Ascending aorta (tissue), 2 donors: ENCODE data around the gene RAP1A. TPM values are rescaled to one million over a fixed set of nuclear protein-coding genes. Genes with fewer than 3 reads are reported as not detected.

ENCODE experiments used
- DNase-seq, 2 donors: peaks; one replicate each; pipeline ENCODE4 v3.0.0-alpha.2; 2019; ENCODE audit warnings: low spot score in 2 of 2
- H3K27ac ChIP-seq, 2 donors: fragments of 200-600 bp; sonication (generic); one replicate each; pipeline ENCODE4 v1.5.1; 2016 to 2017; ENCODE audit warnings: mild to moderate bottlenecking in 1 of 2
- H3K27me3 ChIP-seq: fragments of 200-600 bp; sonication (generic); one replicate; pipeline ENCODE4 v1.5.1; 2017
- H3K36me3 ChIP-seq, 2 donors: fragments of 200-600 bp; sonication (generic); one replicate each; pipeline ENCODE4 v1.5.1; 2016
- H3K4me1 ChIP-seq, 2 donors: fragments of 200-600 bp; sonication (generic); one replicate each; pipeline ENCODE4 v1.5.1; 2016 to 2017; ENCODE audit warnings: mild to moderate bottlenecking in 1 of 2
- H3K4me3 ChIP-seq, 2 donors: fragments of 200-600 bp; sonication (generic); one replicate each; pipeline ENCODE4 v1.5.1; 2016 to 2017; ENCODE audit warnings: mild to moderate bottlenecking in 1 of 2
- H3K9me3 ChIP-seq, 2 donors: fragments of 200-600 bp; sonication (generic); one replicate each; pipeline ENCODE4 v1.5.1; 2016
- intact Hi-C: fragments of 100-400 bp; cut with DNase I; formaldehyde crosslinking; loops from one replicate; pipeline ENCODE4 v1.15.1; 2023
- total RNA-seq: library from RNA; depleted of rRNA; stranded (reverse); fragments of >200 nt; gene quantifications from one replicate; pipeline ENCODE4 v1.1.0, GENCODE V29; 2016
- TF ChIP-seq, protein P1 (sequence below), 3 experiments: fragments of 200-600 bp in 2 of 3; fragments of 450-650 bp in 1 of 3; sonication (generic) in 2 of 3; IDR thresholded peaks; one replicate each; pipeline ENCODE4 v1.5.1; 2016 to 2019; ENCODE audit warnings: antibody characterized with exemption in 3 of 3, mild to moderate bottlenecking in 1 of 3, moderate library complexity in 1 of 3

Gene RAP1A
- total RNA-seq, 1 donor from 2014 or later: 44.1 TPM

DNA sequence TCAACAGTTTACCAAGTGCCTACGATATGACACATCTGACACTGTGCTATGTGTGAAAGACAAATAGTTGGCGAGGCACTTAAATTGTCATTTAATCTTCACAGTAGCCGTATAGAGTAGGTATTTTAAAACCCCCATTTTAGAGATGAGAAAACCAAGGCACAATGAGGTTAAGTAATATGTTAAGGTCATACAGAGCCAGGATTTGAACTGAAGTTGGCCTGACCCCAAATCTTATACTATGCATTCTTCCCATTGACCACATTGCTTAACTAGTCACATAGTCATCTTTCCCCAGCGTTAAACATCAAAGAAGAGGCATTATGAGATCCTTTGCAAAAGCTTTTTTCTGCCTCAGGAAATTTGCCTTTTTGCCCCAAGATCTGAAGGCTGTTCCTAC lies 115.7 kb downstream of the RAP1A start:
- Histone ChIP-seq H3K4me3 (no peak overlapping the region), H3K27me3 (no peaks in the 10 kb centered on the region), H3K36me3 (no peaks in the 10 kb centered on the region), H3K27ac (no peak overlapping the region), H3K9me3 (no peaks in the 10 kb centered on the region), H3K4me1 (peaks cover 0 to 19% of the 10 kb centered on the region in 2 donors)
- no peak for DNase-seq
- intact Hi-C loops: loop anchor here (5.0 to 10.0 kb wide), 2 partner anchors 143 to 969 kb away; partner anchors contain the start of gene RHOC
- TF ChIP-seq, protein P1, sequence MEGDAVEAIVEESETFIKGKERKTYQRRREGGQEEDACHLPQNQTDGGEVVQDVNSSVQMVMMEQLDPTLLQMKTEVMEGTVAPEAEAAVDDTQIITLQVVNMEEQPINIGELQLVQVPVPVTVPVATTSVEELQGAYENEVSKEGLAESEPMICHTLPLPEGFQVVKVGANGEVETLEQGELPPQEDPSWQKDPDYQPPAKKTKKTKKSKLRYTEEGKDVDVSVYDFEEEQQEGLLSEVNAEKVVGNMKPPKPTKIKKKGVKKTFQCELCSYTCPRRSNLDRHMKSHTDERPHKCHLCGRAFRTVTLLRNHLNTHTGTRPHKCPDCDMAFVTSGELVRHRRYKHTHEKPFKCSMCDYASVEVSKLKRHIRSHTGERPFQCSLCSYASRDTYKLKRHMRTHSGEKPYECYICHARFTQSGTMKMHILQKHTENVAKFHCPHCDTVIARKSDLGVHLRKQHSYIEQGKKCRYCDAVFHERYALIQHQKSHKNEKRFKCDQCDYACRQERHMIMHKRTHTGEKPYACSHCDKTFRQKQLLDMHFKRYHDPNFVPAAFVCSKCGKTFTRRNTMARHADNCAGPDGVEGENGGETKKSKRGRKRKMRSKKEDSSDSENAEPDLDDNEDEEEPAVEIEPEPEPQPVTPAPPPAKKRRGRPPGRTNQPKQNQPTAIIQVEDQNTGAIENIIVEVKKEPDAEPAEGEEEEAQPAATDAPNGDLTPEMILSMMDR (IDR thresholded peaks at IDR 0.05): no peak

DNA sequence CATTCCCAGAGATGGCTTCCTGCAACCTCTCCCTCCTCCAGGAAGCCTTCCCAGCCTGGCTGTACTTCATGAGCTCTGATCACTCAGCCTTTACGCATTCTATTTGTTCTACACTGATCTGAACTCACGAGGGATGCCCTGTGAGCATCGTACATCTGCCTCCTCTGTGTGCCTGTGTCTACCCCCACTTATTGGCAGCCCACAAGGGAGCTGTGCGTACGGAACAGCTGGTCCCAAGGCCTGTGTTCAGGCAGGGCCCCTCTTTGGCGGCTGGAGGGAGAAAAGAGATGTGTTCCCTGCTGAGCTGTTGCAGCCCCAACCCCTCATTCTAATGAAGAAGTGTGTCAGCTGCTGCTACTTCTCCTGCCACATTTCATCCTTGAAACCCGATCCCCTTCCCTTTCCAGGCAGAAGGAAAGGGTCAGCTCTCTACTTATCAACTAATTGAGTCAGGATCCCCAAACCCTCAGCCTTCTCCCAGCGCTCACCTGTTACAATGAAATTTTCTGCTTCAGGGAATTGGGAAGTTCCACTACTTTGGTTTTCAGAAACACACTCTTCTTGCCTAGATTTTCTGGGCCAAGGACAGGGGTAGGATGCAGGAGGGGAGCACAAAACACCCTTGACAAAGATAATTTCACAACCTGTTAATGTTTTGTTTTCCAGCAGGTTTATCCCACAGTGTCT lies 116.4 kb downstream of the RAP1A start:
- intact Hi-C loops: loop anchor here (5.0 to 10.0 kb wide), 2 partner anchors 144 to 969 kb away; partner anchors contain the start of gene RHOC
- DNase-seq: peak in 1 of 2 donors; percentile 18
- Histone ChIP-seq H3K27ac (no peak overlapping the region), H3K36me3 (no peaks in the 10 kb centered on the region), H3K27me3 (no peaks in the 10 kb centered on the region), H3K4me3 (no peak overlapping the region), H3K9me3 (no peaks in the 10 kb centered on the region), H3K4me1 (peaks cover 0 to 14% of the 10 kb centered on the region in 2 donors)
- TF ChIP-seq, protein P1 (IDR thresholded peaks at IDR 0.05): no peak

DNA sequence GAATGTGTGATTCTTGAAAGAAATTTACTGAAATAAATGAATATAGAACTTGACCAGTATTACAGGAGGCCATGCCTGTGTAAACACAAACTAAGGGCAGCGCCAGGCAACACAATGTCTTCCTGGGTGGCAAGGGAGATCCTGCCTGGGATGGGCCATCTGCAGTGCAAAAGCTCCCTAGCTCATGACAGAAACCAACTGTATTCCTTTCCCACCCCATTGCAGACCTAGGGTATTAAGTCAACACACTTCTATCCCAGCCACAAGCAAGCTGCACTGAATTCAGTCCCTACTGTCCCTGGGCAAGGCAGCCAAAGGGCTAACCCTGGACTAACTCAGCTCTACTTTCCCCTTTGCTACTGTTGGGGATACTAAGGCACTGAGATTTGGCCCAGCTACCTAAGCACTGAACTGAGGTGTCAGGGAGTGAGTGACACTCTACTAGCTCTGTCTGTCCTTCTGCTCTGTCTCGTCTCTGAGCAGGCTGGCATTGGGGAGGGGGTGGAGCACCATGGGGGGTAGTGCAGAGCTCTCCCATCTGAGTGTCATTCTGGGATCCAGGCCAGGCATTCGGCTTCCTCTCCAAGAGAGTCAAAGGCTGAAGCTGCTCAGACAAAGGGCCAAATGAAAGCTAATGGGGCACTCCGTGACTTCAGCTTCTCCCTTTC lies 117.1 kb downstream of the RAP1A start:
- TF ChIP-seq, protein P1 (IDR thresholded peaks at IDR 0.05): no peak
- H3K9me3 ChIP-seq: no peaks in the 10 kb centered on the region
- H3K27ac ChIP-seq: no peak overlapping the region
- peak in 1 of 2 donors; percentile 64 for DNase-seq
- intact Hi-C loops: loop anchor here (5.0 to 10.0 kb wide), 2 partner anchors 144 to 968 kb away; partner anchors contain the start of gene RHOC
- H3K4me1 ChIP-seq: peaks cover 0 to 14% of the 10 kb centered on the region in 2 donors
- H3K27me3 ChIP-seq: no peaks in the 10 kb centered on the region
- H3K4me3 ChIP-seq: no peak overlapping the region
- H3K36me3 ChIP-seq: no peaks in the 10 kb centered on the region

DNA sequence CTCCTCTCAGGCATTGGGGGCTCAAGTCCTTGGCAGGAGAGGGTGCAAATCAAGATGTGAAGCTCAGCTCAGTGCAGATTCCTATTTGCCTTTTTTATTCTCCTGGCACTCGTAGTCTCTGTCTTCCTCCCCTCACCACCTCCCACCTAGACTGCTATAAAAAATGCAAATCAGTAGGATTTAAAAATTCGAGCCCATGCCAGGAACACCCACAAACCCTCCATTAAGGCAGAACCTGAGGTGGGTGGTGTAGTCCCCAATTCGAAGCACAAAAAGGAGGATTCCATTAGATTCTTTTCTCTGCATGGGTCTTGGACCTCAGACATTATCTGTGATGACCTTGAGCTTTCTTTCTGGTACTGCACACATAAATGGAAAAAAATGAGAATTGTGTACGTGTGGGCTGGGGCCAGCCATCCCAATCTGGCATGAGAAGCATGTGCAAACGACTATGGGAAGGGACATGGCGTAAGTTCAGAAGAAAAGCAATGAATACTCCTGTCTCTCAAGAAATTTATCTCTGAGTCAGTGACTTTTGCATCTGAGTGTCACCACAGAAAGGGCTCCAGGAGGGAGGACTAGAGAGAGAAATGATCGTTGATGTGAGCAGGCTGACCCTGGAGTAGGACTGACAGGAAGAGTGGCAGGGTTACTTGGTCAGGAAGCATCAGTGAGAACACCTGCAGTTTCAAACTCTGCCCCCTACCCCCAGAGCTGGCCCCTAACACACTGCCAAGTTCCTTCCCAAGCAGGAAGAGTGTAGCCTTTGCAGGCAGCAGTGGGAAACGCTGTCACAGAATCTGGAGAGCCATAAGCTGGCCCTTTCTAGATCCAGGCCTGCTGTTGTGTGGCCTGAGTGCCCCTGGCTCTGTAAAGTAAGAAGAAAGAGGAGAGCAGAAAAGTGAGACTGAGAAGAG lies 117.9 kb downstream of the RAP1A start:
- intact Hi-C loops: loop anchor here (2.0 to 10.0 kb wide), 4 partner anchors 21 to 967 kb away; partner anchors contain the start of gene RHOC
- TF ChIP-seq, protein P1 (IDR thresholded peaks at IDR 0.05): no peak
- Histone ChIP-seq H3K4me1 (peaks cover 0 to 14% of the 10 kb centered on the region in 2 donors), H3K27me3 (no peaks in the 10 kb centered on the region), H3K9me3 (no peaks in the 10 kb centered on the region), H3K36me3 (no peaks in the 10 kb centered on the region), H3K4me3 (peak overlapping the region; percentile 78 to 88), H3K27ac (peak overlapping the region; percentile 95)
- peak in 1 of 2 donors; percentile 57 for DNase-seq

DNA sequence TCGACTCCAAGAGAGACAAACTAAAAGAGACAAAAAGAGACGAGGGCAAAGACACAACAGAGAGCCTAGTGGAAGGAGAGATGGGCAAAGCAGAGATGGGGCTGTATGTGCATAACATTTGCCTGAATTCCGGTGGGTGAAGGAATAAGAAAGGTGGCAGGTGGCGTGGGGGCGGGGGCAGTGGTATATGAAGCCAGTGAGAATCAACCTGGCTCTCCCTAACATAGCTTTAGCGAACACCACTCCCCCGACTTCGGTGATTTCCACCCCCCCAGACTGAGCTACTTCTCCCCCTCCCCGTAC lies 118.5 kb downstream of the RAP1A start:
- TF ChIP-seq, protein P1 (IDR thresholded peaks at IDR 0.05): no peak
- peaks cover 0 to 14% of the 10 kb centered on the region in 2 donors for H3K4me1 ChIP-seq

More for the DNA sequence above, 118.5 kb downstream of the RAP1A start:
- Histone ChIP-seq H3K27ac (peak overlapping the region; percentile 95), H3K4me3 (peak overlapping the region; percentile 78 to 88), H3K9me3 (no peaks in the 10 kb centered on the region), H3K36me3 (no peaks in the 10 kb centered on the region), H3K27me3 (no peaks in the 10 kb centered on the region)
- no peak for DNase-seq
- intact Hi-C loops: loop anchor here (2.0 to 10.0 kb wide), 4 partner anchors 21 to 967 kb away; partner anchors contain the start of gene RHOC
